CD4-positive, CD25-positive, alpha-beta regulatory T cell (primary cell): ENCODE measurements around the gene ABHD17A. TPM values are rescaled to one million over a fixed set of nuclear protein-coding genes. Genes with fewer than 3 reads are reported as not detected.
A peak's percentile ranks its signal among the peaks of the same experiment; 100 is the strongest.

Source experiments
- ATAC-seq, 2 donors: fragments of 150-1000 bp; cut with Tn5 transposase; one replicate each; pipeline ENCODE4 v1.10.0; 2021; ENCODE audit warnings: low read depth in 2 of 2, moderate number of reproducible peaks in 2 of 2, moderate library complexity in 1 of 2
- DNase-seq, 3 donors: peaks; one replicate each; pipeline versions ENCODE4 v3.0.0 to v3.0.0-alpha.2; 2012 to 2022; ENCODE audit warnings: mixed read lengths in 1 of 3
- H3K27ac ChIP-seq: one replicate; pipeline ENCODE4 v1.7.0; 2013; ENCODE audit warnings: mild to moderate bottlenecking, low read length; ENCODE audit not compliant: insufficient read depth, poor library complexity, severe bottlenecking
- H3K27me3 ChIP-seq: one replicate; pipeline ENCODE4 v1.7.0; 2013; ENCODE audit warnings: low read length; ENCODE audit not compliant: control insufficient read depth, insufficient read depth
- H3K36me3 ChIP-seq: one replicate; pipeline ENCODE4 v1.7.0; 2013; ENCODE audit warnings: mild to moderate bottlenecking, low read length, moderate library complexity; ENCODE audit not compliant: control insufficient read depth, insufficient read depth
- H3K4me1 ChIP-seq: 2 replicates; pipeline ENCODE4 v1.7.0; 2013; ENCODE audit warnings: mild to moderate bottlenecking, low read length; ENCODE audit not compliant: insufficient read depth, control insufficient read depth, poor library complexity, severe bottlenecking
- H3K4me3 ChIP-seq: one replicate; pipeline ENCODE4 v1.7.0; 2013; ENCODE audit warnings: low read depth, mild to moderate bottlenecking, low read length, moderate library complexity
- H3K9me3 ChIP-seq, 2 experiments: 1 replicate in 1 of 2; 2 replicates in 1 of 2; pipeline ENCODE4 v1.7.0; 2013; ENCODE audit warnings: low read length in 2 of 2, mild to moderate bottlenecking in 1 of 2, moderate library complexity in 1 of 2; ENCODE audit not compliant: control insufficient read depth in 2 of 2
- H3K27ac Mint-ChIP-seq, 3 donors: one replicate each; pipeline ENCODE4 v1.8.0; 2020 to 2022; ENCODE audit warnings: mild to moderate bottlenecking in 3 of 3, mixed read lengths in 3 of 3, moderate library complexity in 2 of 3
- H3K27me3 Mint-ChIP-seq: one replicate; pipeline ENCODE4 v1.8.0; 2022; ENCODE audit warnings: mild to moderate bottlenecking, mixed read lengths
- H3K36me3 Mint-ChIP-seq: one replicate; pipeline ENCODE4 v1.8.0; 2020; ENCODE audit warnings: mixed read lengths
- H3K4me1 Mint-ChIP-seq, 4 donors: one replicate each; pipeline ENCODE4 v1.8.0; 2020 to 2022; ENCODE audit warnings: mixed read lengths in 4 of 4, mild to moderate bottlenecking in 1 of 4
- H3K4me3 Mint-ChIP-seq, 4 donors: one replicate each; pipeline ENCODE4 v1.8.0; 2020 to 2022; ENCODE audit warnings: mild to moderate bottlenecking in 4 of 4, mixed read lengths in 4 of 4, moderate library complexity in 3 of 4
- H3K9me3 Mint-ChIP-seq, 7 donors: one replicate each; pipeline ENCODE4 v1.8.0; 2020 to 2022; ENCODE audit warnings: mixed read lengths in 7 of 7, mild to moderate bottlenecking in 3 of 7, moderate library complexity in 2 of 7
- polyA plus RNA-seq, 4 donors: library from polyadenylated mRNA; unstranded; fragments of 300-500 nt; fragmentation: Illumina TruSeq; gene quantifications; one replicate each; pipeline ENCODE4 v1.2.3, GENCODE V29; 2021
- total RNA-seq: library from RNA; stranded (reverse); gene quantifications from one replicate; pipeline ENCODE4 v1.2.3, GENCODE V29; 2022

ABHD17A gene
- total and polyA plus RNA-seq, 5 donors from 2014 or later, result 139 to 202 (median 152) TPM

- peak overlapping the region; percentile 74 to 86 (median 80) for H3K4me3 Mint-ChIP-seq
- peak overlapping the region in 1 of 3 donors; percentile 42 for H3K27ac Mint-ChIP-seq
- ATAC-seq (no peak), DNase-seq (no peak)
- H3K27me3 Mint-ChIP-seq, result no peaks in the 10 kb centered on the region
- H3K27me3 ChIP-seq, result no peaks in the 10 kb centered on the region
- H3K36me3 Mint-ChIP-seq, result no peaks in the 10 kb centered on the region
- H3K4me1 Mint-ChIP-seq, result peaks cover 0 to 32% (median 10%) of the 10 kb centered on the region in 4 donors
- no peak overlapping the region for H3K4me3 ChIP-seq
- no peaks in the 10 kb centered on the region for H3K36me3 ChIP-seq
- H3K4me1 ChIP-seq, result peaks cover 33% of the 10 kb centered on the region
- peak overlapping the region; percentile 78 for H3K27ac ChIP-seq
- H3K9me3 Mint-ChIP-seq, result no peaks in the 10 kb centered on the region
- H3K9me3 ChIP-seq, result no peaks in the 10 kb centered on the region
Observed at GRCh38 chr19:1865172-1866010, 19.9 kb downstream of the ABHD17A start.

- Histone ChIP-seq H3K27me3 (no peaks in the 10 kb centered on the region), H3K9me3 (no peaks in the 10 kb centered on the region), H3K4me3 (no peak overlapping the region), H3K36me3 (no peaks in the 10 kb centered on the region), H3K4me1 (peaks cover 41% of the 10 kb centered on the region), H3K27ac (peak overlapping the region; percentile 78)
- ATAC-seq, result peak in 1 of 2 donors; percentile 6
- Mint-ChIP-seq H3K36me3 (no peaks in the 10 kb centered on the region), H3K27me3 (no peaks in the 10 kb centered on the region), H3K27ac (peak overlapping the region in 2 of 3 donors; percentile 73 to 79), H3K9me3 (no peaks in the 10 kb centered on the region), H3K4me3 (peak overlapping the region; percentile 75 to 88 (median 86)), H3K4me1 (peaks cover 0 to 34% (median 8%) of the 10 kb centered on the region in 4 donors)
- DNase-seq, result peak in 1 of 3 donors; percentile 62
Observed at GRCh38 chr19:1864480-1865171, 20.7 kb downstream of the ABHD17A start.

- peak; percentile 71 to 72 for ATAC-seq
- H3K27me3 Mint-ChIP-seq, result no peaks in the 10 kb centered on the region
- no peaks in the 10 kb centered on the region for H3K9me3 Mint-ChIP-seq
- Histone ChIP-seq H3K9me3 (no peaks in the 10 kb centered on the region), H3K27ac (peak overlapping the region; percentile 78), H3K27me3 (no peaks in the 10 kb centered on the region), H3K4me3 (no peak overlapping the region), H3K4me1 (peaks cover 49% of the 10 kb centered on the region), H3K36me3 (no peaks in the 10 kb centered on the region)
- peaks cover 0 to 38% (median 12%) of the 10 kb centered on the region in 4 donors for H3K4me1 Mint-ChIP-seq
- peak overlapping the region in 2 of 3 donors; percentile 63 to 73 for H3K27ac Mint-ChIP-seq
- H3K4me3 Mint-ChIP-seq, result peak overlapping the region; percentile 75 to 88 (median 86)
- peak; percentile 90 to 94 (median 93) for DNase-seq
- no peaks in the 10 kb centered on the region for H3K36me3 Mint-ChIP-seq
Observed at GRCh38 chr19:1863638-1864479, 21.4 kb downstream of the ABHD17A start.

GRCh38 chr19:1863328-1863637 lies 22.0 kb downstream of the ABHD17A start, which contains the start of gene KLF16:
TSS of gene KLF16 (minus strand) at chr19:1863579. CDS start at chr19:1863497, 82 bp downstream.
- Histone ChIP-seq H3K9me3 (no peaks in the 10 kb centered on the region), H3K36me3 (no peaks in the 10 kb centered on the region), H3K4me1 (peaks cover 54% of the 10 kb centered on the region), H3K27me3 (no peaks in the 10 kb centered on the region), H3K4me3 (peak within 1 kb of the TSS; percentile 44), H3K27ac (peak within 1 kb of the TSS; percentile 82)
- Mint-ChIP-seq H3K27ac (peak within 1 kb of the TSS; percentile 96 to 98 (median 96)), H3K27me3 (no peaks in the 10 kb centered on the region), H3K4me3 (peak within 1 kb of the TSS; percentile 95 to 99 (median 96)), H3K36me3 (no peaks in the 10 kb centered on the region), H3K4me1 (peaks cover 0 to 44% (median 15%) of the 10 kb centered on the region in 4 donors), H3K9me3 (no peaks in the 10 kb centered on the region)
- no peak for DNase-seq
- ATAC-seq, result no peak

GRCh38 chr19:1862424-1863327 lies 22.6 kb downstream of the ABHD17A start:
- Mint-ChIP-seq H3K4me3 (peak overlapping the region; percentile 95 to 99 (median 96)), H3K9me3 (no peaks in the 10 kb centered on the region), H3K4me1 (peaks cover 0 to 45% (median 15%) of the 10 kb centered on the region in 4 donors), H3K27me3 (no peaks in the 10 kb centered on the region), H3K27ac (peak overlapping the region; percentile 96 to 98 (median 96)), H3K36me3 (no peaks in the 10 kb centered on the region)
- Histone ChIP-seq H3K9me3 (no peaks in the 10 kb centered on the region), H3K27me3 (no peaks in the 10 kb centered on the region), H3K27ac (peak overlapping the region; percentile 82), H3K4me3 (peak overlapping the region; percentile 44), H3K4me1 (peaks cover 60% of the 10 kb centered on the region), H3K36me3 (no peaks in the 10 kb centered on the region)
- ATAC-seq (no peak), DNase-seq (peak; percentile 55 to 63 (median 58))

GRCh38 chr19:1862068-1862423 lies 23.2 kb downstream of the ABHD17A start:
- H3K36me3 ChIP-seq, result no peaks in the 10 kb centered on the region
- no peaks in the 10 kb centered on the region for H3K9me3 Mint-ChIP-seq
- peak overlapping the region; percentile 44 for H3K4me3 ChIP-seq
- no peaks in the 10 kb centered on the region for H3K27me3 ChIP-seq
- H3K9me3 ChIP-seq, result no peaks in the 10 kb centered on the region
- no peaks in the 10 kb centered on the region for H3K36me3 Mint-ChIP-seq
- H3K4me1 Mint-ChIP-seq, result peaks cover 0 to 43% (median 15%) of the 10 kb centered on the region in 4 donors
- no peak for DNase-seq
- peak overlapping the region; percentile 82 for H3K27ac ChIP-seq
- ATAC-seq, result no peak
- H3K4me3 Mint-ChIP-seq, result peak overlapping the region; percentile 95 to 99 (median 96)
- no peaks in the 10 kb centered on the region for H3K27me3 Mint-ChIP-seq
- peak overlapping the region; percentile 96 to 98 (median 96) for H3K27ac Mint-ChIP-seq
- H3K4me1 ChIP-seq, result peaks cover 67% of the 10 kb centered on the region
